AG20443 (cell line): ENCODE measurements around the gene STN1.

Source experiments
- DNase-seq: peaks from one replicate; pipeline ENCODE4 v3.0.0; 2012; ENCODE audit warnings: low spot score, mixed read lengths

Gene STN1

DNA sequence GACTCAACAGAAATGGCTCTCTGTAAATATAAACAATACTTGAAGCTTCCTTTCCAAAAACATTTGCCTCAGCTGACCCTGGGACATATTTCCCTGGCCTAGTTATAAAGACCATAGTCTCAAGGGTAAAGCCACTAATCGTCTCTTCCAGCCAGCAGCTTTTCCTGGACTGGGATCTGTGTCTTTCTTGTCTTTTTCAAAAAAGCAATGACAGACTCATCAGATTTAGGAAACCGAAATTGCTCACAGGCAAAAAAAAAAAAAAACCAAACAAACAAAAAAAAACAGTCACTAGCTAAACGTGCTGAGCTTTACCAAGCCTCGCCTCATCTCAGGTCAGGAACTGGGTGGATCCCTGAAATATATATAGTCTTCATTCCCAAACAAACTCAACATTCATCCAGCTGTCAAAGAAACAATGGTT lies 23.5 kb downstream of the STN1 start:
- no peak for DNase-seq

DNA sequence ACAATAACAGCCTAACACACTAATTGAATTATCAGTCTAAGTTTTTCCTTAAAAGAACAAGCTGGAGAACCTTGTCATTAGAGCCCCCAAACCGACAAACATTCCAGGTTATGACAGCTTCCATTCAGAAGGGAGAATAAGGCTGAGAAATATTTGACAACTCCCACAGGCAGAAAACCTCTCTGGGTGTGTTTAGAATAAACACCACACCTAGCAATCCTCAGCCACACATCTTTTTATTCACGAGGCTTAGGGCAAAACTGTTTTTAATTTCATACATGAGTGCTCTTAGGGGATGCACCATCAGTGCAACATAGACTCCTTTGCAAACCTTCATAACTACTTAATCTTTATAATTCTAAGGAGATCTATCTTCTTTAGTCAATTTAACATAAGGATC lies 24.2 kb downstream of the STN1 start:
- DNase-seq: no peak

DNA sequence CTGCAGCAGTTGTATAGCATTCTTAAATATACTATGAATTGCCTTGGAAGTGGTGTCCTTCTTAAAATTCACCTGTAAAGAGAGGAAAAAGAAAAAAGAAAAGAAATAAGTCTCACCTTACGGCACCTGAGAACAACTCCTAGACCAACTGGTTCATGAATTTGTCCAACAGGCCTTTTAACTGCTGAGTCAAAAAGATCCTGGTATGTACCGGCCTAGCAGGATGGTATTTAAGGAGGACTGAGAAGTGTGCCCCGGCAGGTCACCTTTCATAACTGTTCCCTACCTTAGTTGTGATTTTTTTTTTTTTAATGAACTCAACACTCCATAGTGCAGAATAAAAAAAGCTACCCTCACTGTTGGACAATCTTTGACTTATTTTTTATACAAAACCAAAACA lies 25.8 kb downstream of the STN1 start:
- no peak for DNase-seq

DNA sequence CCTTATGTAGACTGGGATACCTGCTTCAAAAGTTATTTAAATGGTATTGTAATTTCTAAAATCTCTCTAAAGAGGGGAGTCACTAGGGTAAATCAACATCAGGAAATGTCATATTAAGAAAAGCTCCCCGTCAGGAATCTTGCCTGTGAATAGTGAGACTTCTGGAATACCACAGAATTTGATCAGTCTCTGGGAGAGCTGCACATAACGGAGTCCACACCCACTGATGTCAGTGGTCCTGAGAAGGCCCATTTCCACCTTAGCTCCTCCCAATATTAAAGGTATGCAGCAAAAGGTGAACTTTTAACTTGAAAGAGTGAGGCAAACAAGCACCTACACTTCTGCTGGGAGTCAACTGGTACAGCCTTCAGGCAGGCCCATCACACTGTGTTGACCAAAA lies 27.3 kb downstream of the STN1 start:
- no peak for DNase-seq

DNA sequence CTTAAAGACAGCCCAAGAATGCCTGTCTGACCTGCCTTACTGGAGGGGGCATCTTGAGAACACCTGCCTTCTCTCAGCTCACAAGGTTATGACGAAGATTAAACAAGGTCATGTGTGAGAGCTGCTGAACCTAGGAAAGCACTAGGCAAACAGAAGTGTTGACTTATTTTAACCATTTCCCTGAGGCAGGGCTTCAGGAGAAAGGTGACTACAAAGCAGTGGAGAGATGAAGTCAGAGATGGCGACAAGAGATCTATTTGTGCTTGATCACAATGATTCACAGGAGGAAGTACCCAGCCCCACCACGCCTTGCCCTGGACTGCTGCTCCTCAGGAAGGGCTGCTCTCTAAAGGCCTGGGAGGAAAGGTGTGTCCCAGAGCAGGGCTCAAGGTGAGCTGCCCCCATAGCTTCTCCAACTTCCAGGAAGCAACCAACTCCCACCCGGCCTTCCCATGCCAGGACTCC lies 27.8 kb downstream of the STN1 start:
- no peak for DNase-seq

DNA sequence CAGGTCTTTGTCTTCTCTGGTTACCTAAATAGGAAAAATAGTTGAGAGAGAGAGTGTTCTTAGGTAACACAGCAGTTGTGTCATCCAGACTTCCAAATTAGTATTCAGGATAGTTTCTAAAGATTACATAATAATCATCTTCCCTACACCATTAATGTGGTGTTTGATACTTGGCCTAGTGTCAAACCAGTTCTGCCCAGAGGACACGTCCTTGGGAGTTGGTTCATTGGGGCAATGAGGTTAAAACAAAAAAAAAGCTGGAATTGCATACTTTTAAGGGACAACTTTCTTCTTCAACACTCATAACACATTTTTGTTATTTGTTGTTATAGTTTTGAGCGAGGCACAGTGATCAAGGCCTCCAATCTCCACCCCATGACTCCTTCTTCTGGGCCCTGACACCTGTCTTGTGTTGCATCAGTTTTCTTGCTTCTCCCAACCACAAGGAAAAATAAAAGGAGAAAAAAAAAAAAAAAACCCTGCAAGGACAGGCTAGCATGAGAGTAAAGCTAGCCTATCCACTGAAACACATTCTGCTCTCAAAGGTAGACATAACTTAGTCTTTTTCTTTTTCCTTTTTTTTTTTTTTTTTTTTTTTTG lies 28.8 kb downstream of the STN1 start:
- DNase-seq: no peak

DNA sequence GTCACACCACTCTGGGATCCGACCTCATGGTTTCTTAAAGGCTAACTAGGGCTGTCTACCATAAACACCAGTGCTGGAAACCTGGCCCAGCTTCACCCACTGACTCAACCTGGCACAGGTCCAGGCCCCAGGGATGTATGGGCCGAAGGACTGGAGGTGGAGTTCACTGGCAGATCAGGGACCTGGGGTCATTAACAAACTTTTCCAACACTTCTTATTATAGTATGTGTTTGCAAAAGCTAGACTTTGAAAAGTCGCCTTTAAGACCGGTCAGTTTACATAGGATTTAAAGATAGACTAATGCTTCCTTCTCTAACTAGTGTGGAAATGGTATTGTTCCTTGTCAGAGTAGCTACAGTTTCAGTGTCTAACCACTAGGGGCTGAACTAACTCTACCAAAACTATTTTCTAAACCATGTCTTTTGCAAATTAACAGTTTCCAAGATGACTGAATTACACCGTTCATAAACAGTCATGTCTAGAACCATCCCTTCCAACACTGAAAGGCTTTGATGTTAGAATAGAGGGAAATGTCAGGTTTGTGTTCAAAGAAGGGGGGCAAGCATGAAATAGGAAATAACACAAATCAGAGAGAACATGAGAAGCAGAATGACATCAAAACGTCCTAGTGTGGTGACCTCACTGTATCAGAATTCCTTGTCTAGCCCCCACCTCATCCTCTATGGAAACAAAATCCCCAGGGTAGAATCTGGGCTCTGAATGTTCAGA lies 29.7 kb downstream of the STN1 start:
- DNase-seq: peak; percentile 65

DNA sequence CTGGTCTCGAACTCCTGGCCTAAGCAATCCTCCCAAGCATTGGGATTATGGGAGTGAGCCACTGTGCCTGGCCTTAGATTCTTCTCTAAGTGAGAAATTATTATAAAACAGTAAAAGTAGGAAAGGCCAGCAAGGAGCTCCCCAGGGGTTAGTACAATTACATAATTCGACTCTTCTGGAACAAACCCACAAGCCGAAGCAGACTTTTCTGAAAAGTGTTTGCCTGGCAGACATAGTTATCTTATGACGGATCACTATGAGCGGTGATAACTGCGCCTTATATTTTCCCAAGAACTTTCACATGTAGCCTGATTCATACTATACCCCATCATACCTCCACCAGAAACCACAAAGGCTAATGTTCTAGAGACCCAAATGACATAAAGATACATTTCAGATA lies 32.4 kb downstream of the STN1 start:
- peak; percentile 64 for DNase-seq

DNA sequence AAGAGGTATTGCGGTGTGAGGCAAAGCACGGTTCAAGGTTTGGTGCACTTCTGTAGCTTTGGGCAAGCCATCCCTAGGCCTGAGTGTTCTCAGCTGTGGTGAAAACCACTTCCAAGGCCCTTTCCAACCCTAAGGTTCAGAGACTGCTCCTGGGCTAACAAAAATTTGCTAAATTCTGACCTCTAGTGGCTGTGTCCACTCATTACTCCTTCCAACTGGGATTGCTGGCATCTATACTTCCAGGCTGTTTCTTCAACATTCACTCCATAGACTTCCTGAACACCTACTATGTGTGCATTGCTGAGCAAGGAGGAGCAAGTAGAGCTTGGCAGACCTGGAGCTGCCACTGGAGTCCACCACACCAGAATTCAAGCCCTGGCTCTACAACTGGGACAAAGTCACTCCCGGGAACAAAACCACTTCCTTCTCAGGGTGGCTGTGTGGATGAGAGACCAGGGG lies 33.3 kb downstream of the STN1 start:
- DNase-seq: peak; percentile 82

DNA sequence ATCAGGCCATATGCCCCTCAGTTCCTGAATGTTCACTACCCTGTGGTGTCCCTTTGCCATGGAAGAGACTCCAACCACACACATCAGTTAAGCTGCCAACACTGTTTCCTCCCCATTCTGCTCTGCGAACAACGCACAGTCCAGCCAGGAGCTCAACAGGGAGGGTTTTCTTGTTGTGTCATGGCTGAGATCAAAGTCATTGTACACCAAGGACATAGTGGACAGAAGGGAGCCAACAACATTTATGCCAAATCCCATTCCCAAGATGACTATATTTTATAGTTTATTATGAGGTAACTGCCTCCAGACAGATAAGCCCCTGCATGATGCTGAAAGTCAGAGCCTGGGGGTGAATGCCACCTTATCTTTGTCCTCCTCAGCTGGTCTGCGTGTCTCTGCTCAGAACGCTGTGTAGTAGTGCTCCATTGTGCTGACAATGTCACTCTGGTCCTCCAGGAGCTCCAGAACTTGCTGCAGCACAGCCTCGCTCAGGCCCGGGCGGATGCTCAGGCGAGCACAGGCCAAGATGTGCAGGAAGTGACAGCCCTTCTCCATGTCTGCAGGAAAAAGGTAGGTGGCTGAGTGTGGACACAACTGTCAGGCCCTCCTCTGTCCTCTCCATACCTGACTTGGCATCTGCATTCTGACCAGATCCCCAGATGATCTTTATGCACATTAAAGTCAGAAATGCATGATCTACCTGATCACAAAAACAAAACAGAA lies 35.5 kb downstream of the STN1 start:
- DNase-seq: no peak

DNA sequence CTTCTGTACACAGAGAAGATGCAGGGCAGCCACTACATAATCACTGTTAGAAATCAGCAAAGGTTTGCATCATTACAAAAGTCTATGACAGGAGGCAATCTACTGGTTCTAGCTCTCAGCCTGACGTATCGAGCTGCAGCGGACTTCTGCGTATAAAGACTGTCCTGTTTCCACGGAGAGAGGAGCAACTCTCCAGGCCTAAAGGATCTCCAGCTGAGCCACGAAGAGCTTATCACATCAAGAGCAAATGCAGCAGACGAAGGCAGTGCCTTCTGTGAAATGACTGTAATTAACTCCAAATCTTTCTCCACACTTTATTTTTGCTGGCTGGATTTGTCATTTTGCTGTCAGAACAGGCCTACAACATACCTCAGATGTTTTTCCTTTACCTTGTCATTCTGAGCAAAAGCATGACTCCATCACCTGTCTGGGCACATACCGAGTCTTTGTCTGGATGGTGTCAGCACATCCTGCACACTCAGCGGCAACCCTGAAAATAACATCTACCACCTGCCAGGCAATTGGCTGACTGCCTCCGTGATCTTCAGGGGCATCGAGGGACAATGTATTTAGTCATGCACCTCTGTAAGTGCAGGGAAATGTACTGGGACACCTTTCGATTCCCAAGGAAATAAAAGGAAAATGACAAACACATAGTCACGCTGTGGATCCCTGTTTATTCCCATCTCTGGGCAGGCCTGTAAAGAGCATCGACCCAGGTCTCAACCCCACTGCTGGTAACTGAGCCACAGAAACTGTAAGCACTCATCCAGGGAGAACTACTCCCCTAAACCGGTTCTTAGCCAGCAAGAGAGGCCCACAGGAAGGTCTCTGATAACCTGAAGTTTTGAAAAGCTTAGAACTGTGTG lies 36.3 kb downstream of the STN1 start:
- DNase-seq: no peak

DNA sequence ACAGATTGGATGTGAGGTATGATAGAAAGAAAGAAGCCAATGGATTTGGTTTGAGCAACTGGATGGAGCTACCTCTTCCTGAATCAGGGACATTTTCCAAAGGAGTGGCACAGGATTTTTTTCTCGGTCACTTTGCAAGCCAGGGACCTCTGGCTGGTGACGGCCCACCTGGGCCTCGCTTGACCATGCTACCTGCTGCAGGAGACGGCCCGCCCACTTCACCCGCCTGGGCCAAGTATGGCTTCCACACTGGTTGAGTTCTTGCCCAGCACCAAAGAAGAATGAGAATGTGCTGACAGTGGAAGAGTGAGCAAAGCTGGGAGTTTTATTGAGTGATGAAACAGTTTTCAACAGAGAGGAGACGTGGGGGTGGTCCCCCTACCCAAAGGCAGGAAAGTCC lies 38.2 kb downstream of the STN1 start:
- DNase-seq: no peak

DNA sequence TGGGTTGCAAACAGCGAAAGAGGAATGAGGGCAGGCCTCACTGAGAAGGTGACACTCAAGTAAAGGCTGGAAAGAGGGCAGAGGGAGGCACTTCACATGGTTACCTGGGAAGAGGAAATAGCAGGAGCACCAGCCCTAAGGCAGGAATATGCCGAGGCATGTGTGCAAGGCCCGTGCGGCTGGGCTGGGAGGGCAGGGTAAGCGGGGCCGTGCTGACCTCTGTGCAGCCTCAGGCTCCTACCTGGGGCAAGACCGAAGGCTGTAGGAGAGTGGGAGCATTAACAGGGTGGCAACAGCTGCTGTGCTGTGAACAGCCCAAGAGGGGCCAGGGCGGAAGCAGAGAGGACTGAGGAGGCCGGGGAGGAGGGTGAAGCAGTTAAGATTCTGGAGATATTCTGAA lies 38.6 kb downstream of the STN1 start:
- no peak for DNase-seq

DNA sequence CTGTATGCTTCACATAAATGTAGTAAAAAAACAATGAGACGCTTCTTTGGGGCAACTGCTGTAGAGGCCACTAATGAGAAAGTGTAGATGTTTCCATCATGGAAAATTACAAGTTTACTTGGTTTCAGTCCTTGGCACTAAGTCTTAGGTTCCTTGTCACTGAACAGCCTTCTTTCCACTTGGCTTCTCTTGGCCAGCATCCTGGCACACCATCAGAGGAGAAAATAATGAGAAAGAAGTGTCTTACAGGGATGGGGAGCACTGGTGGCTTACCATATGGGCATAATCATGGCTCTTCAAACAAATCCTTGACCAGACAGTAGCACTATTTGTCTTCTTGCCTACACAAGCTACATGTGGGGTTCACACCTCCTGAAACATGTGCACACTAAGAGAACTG lies 40.1 kb downstream of the STN1 start:
- no peak for DNase-seq

DNA sequence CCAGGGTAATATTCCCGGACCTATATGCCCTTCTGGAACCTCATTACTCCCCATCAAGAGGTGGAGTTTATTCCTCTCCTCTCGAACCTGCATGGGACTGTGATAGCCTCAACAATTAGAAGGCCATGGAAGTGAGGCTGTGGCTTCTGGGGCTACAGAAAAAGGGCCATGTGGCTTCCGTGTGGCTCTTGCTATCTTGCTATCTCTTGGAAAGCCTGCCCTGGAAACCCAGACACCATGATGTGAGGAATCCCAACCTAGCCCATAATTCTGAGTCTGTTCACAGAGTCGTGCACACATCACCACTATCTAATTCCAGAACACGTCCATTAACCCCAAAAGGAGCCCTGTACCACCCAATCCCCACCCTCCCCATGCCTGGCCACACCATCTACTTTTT lies 41.8 kb downstream of the STN1 start:
- no peak for DNase-seq

DNA sequence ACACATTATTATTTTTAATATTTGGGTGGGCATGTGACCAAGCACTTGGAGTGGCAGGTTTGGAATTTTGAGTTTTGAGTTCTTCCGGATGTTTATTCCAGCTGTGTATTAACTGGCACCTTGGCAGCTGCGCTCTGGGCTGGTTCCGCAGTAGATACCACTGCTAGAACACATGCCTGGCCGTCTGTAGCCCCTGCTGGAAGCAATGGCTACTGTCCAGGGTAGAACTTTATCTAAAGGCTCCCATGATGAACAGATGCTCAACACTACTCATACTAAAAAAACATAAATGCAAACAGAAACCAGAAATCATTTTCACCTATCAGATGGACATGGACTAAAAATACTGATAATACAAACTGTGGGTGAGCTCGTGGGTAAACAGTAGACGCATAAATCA lies 43.3 kb downstream of the STN1 start:
- no peak for DNase-seq

DNA sequence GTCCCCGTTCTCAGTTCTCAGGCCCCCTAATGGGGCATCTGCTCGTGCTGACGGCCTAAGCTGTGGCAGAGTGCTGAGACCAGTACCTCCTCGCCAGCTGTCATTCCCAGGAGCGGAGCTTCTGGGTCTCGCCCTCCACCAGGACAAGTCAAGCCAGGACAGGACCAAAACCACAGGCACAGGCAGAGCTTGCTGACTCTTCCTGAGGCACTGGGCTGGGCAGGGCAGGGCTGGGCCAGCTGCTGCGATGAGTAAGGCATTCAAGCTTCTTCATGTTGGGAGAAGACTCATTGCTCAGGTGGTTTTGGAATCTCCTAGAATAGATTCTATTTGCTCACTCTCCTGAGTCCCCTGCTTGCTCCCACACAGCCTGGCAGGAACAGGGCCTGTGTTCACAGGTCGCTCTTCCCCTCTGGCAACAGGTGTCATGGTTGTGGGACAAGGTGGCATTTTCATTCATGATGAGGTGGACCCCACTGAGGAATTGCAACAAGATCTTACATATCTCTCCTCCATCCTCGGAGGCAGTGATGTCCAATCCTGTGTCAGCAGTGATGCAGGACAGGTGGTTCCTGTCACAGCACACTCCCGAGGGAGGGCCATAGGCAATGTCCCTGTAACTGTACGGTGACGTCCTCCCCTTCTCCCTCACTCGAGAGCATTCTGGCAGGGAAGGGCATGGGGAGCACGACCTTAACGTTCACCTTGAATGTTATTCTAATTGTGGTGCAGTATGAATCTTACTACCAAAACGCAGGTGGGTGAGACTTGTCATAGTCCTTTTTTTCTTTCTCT lies 45.6 kb downstream of the STN1 start:
- DNase-seq: peak; percentile 51

DNA sequence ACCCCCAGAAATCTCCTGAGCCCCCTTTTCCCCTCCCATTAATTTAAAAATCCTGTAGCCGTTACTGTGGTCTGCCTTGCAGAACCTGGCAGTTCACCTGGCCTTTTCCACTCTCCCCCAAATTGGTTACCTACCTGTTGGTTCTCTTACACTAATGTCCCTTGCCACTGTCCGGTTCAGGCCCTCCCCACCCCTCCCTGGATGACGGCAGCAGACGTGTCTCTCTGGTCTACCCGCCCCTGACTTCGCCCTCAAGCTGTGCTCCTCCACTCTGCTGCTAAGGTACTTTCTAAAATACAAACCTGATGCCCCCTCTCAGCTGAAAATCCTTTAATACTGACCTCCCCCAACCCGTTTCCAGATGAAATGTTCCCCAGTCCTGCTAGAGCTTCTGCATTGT lies 47.0 kb downstream of the STN1 start:
- DNase-seq: no peak

DNA sequence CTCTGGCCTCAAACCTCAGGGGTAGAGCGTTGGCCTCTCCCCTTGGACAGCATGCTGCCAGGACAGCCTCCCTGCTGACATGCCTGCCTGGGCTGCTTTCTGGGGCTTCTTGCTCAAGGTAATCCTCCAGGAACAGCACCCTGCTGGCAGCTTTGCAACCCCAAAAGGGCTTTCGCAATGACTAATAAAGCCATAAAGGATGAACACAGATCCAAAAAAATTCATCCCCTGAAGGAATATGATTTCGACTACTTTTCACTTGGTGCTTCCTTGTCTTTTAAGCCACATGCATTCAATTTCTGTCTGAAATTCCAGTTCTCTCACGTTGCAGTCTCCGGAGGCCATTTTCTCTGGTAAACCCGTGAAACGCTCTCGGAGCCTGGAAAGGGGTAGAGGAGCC lies 47.5 kb downstream of the STN1 start:
- DNase-seq: peak; percentile 53

DNA sequence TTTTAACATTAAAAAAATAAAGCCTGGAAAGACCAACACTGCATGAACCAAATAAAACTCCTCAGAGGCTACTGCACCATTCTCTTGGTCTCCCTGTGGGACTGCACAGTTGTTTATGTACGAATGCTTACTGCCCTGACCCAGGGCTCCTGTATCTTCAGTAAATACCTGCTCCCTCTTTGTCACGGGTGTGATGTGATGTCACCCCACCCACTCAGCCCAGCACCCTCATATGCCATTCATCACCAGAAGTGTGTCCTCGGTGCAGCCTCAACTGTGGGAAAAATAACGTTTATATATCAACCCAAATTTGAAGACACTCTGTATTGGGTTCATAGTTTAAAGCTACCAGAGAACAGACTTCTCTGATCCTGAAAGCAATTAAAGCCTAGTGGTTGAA lies 48.6 kb downstream of the STN1 start:
- no peak for DNase-seq

DNA sequence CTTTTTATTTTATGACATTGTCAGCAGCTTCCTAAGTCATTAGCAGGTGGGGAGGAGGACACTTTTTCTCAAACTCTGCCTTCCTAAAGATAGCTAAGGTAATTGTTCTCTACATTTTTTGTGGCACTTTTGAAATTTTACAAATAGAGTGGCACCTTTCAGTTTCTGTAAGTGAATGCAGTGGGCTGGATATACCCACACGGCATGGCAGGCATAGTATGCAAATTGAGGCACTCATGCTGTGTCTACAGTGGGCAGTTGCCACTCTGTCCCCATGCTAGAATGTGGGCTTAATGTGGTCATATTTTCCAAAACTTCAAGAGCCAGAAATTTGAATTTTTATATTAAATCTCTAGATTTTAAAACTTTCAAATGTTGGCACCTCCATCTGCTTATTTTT lies 49.8 kb downstream of the STN1 start:
- DNase-seq: no peak
